Suprapubic skin (tissue), 4 donors: ENCODE results near the gene USP54. TPM values are rescaled to one million over a fixed set of nuclear protein-coding genes. Genes with fewer than 3 reads are reported as not detected.

ENCODE experiments used
- DNase-seq, 2 donors: peaks; one replicate each; pipeline ENCODE4 v3.0.0-alpha.2; 2019; ENCODE audit warnings: low spot score in 2 of 2
- H3K27ac ChIP-seq: fragments of 200-600 bp; sonication (generic); one replicate; pipeline ENCODE4 v1.5.1; 2019
- H3K27me3 ChIP-seq: fragments of 200-600 bp; sonication (generic); one replicate; pipeline ENCODE4 v1.5.1; 2019
- H3K36me3 ChIP-seq: fragments of 200-600 bp; sonication (generic); one replicate; pipeline ENCODE4 v1.5.1; 2019
- H3K4me1 ChIP-seq: fragments of 200-600 bp; sonication (generic); one replicate; pipeline ENCODE4 v1.5.1; 2019
- H3K4me3 ChIP-seq: fragments of 200-600 bp; sonication (generic); one replicate; pipeline ENCODE4 v1.5.1; 2019; ENCODE audit warnings: mild to moderate bottlenecking
- H3K9me3 ChIP-seq: fragments of 200-600 bp; sonication (generic); one replicate; pipeline ENCODE4 v1.5.1; 2019
- EP300 ChIP-seq: sonication (generic); formaldehyde crosslinking; IDR thresholded peaks from one replicate; pipeline ENCODE4 v1.6.1; 2017; ENCODE audit warnings: antibody characterized with exemption
- POLR2A ChIP-seq, 2 donors: fragments of 450-650 bp; IDR thresholded peaks; one replicate each; pipeline ENCODE4 v1.6.1; 2017; ENCODE audit warnings: antibody characterized with exemption in 2 of 2, mild to moderate bottlenecking in 2 of 2, moderate library complexity in 2 of 2
- POLR2AphosphoS5 ChIP-seq, 3 donors: sonication (generic); formaldehyde crosslinking; IDR thresholded peaks; one replicate each; pipeline ENCODE4 v1.6.1; 2017; ENCODE audit warnings: antibody characterized with exemption in 3 of 3
- WGBS: methylation state at CpG from one replicate; pipeline ENCODE4 v1.1.5; 2018; 5-methylcytosine and 5-hydroxymethylcytosine counted together
- total RNA-seq, 4 donors: library from RNA; depleted of rRNA; stranded (reverse); fragments of >200 nt; gene quantifications; one replicate each; pipeline ENCODE4 v1.1.0, GENCODE V29; 2016
- TF ChIP-seq, protein P1 (sequence below), 2 donors: fragments of 200-600 bp in 1 of 2; fragments of 450-650 bp in 1 of 2; sonication (generic) in 1 of 2; IDR thresholded peaks; one replicate each; pipeline ENCODE4 v1.5.1; 2016 to 2019; ENCODE audit warnings: antibody characterized with exemption in 2 of 2, mild to moderate bottlenecking in 1 of 2, moderate library complexity in 1 of 2

The USP54 gene
- total RNA-seq, 4 donors from 2014 or later: 52.2 to 110 (median 79.5) TPM

DNA sequence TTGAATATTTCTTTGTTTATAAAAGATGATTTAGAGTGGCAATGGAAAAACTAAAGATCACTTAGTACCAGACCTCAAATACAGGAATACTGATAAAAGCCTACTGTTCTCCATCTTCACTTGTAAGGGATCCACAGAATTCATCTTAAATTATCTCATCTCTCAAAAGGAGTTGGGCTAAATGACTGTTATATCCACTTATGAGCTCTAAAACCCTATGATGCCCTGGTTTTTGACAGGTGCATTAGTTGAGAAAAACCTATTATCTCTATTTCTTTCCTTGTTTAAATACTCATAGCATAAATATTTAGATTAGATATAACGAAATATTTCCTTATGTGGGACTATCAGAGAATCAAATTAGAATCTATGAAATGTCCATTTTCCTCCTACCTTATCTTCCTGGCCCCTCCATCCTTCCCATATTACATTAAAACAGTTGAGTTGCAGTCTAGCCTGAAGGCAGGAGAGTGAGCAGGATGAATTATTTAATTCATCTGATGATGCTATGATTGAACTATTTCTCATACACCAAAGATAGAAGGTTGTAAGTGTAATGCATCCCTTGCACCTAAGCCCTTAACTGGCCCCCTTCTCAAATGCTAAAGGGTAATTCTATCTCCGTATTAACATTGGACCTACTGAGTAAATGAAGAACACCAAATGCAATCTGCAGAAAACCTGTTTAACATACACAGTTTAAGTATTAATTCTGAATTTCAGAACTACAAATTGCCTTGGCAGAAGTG lies 125.0 kb downstream of the USP54 start:
- no peaks in the 10 kb centered on the region for H3K27me3 ChIP-seq
- peaks cover 2% of the 10 kb centered on the region for H3K4me1 ChIP-seq
- H3K4me3 ChIP-seq: no peak overlapping the region
- H3K36me3 ChIP-seq: peaks cover 58% of the 10 kb centered on the region
- DNase-seq: no peak
- no peak overlapping the region for H3K27ac ChIP-seq
- H3K9me3 ChIP-seq: no peaks in the 10 kb centered on the region
- WGBS: 90% methylated on average over 2 of the region's 2 CpGs
- TF ChIP-seq POLR2AphosphoS5 (IDR thresholded peaks at IDR 0.05) (no peak), EP300 (no peak), POLR2A (IDR thresholded peaks at IDR 0.05) (no peak)
- TF ChIP-seq, protein P1, sequence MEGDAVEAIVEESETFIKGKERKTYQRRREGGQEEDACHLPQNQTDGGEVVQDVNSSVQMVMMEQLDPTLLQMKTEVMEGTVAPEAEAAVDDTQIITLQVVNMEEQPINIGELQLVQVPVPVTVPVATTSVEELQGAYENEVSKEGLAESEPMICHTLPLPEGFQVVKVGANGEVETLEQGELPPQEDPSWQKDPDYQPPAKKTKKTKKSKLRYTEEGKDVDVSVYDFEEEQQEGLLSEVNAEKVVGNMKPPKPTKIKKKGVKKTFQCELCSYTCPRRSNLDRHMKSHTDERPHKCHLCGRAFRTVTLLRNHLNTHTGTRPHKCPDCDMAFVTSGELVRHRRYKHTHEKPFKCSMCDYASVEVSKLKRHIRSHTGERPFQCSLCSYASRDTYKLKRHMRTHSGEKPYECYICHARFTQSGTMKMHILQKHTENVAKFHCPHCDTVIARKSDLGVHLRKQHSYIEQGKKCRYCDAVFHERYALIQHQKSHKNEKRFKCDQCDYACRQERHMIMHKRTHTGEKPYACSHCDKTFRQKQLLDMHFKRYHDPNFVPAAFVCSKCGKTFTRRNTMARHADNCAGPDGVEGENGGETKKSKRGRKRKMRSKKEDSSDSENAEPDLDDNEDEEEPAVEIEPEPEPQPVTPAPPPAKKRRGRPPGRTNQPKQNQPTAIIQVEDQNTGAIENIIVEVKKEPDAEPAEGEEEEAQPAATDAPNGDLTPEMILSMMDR (IDR thresholded peaks at IDR 0.05): no peak

DNA sequence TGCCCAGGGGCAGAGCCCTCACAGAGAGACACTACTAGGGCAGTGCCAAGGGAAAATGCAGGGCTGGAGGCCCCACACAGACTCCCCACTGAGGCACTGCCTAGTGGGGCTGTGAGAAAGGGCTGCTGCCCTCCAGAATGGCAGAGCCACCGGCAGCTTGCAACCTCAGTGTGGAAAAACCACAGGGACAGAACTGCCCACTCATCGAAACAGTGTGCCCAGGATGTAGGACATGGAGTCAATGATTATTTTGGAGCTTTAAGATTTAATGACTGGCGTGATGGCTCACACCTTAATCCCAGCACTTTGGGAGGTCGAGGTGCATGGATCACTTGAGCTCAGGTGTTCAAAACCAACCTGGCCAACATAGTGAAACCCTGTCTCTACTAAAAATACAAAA lies 130.2 kb downstream of the USP54 start:
- Histone ChIP-seq H3K36me3 (peaks cover 28% of the 10 kb centered on the region), H3K4me1 (no peaks in the 10 kb centered on the region), H3K27ac (no peak overlapping the region), H3K27me3 (no peaks in the 10 kb centered on the region), H3K9me3 (no peaks in the 10 kb centered on the region), H3K4me3 (no peak overlapping the region)
- TF ChIP-seq POLR2AphosphoS5 (IDR thresholded peaks at IDR 0.05) (no peak), POLR2A (IDR thresholded peaks at IDR 0.05) (no peak), EP300 (no peak)
- TF ChIP-seq, protein P1 (IDR thresholded peaks at IDR 0.05): no peak
- WGBS: 97% methylated on average over 4 of the region's 4 CpGs
- DNase-seq: no peak

DNA sequence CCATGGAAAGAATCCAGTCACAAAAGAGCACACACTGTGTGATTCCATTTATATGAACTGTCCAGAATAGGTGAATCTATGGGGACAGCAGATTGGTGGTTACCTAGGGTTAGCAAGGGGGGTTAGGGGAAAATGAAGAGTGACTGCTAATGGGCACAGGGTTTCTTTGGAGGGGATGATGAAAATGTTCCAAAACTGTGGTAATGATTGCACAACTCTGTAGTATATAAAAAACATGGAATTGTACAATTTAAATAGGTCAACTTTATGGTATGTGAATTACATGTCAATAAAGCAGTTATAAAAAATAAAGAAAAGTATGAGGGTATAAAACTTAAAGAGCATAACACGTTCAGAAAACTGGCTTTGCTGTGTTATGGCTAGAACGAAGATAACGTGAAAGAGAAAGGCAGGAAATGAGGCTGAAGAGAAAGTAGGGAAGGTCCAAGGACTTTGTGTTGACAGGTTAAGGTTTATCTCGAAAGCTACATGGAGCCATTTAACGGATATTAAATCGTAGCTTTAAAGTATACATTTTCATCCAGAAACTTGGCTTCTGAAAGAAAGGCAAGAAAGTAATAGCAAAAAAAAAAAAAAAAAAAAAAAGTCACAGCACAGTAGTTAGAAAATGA lies 131.3 kb downstream of the USP54 start:
- no peak overlapping the region for H3K4me3 ChIP-seq
- no peak for DNase-seq
- H3K27me3 ChIP-seq: no peaks in the 10 kb centered on the region
- H3K9me3 ChIP-seq: no peaks in the 10 kb centered on the region
- TF ChIP-seq POLR2AphosphoS5 (IDR thresholded peaks at IDR 0.05): no peak
- no peak for TF ChIP-seq EP300
- peaks cover 20% of the 10 kb centered on the region for H3K36me3 ChIP-seq
- H3K27ac ChIP-seq: no peak overlapping the region
- WGBS: 92% methylated on average over 6 of the region's 6 CpGs
- H3K4me1 ChIP-seq: no peaks in the 10 kb centered on the region

DNA sequence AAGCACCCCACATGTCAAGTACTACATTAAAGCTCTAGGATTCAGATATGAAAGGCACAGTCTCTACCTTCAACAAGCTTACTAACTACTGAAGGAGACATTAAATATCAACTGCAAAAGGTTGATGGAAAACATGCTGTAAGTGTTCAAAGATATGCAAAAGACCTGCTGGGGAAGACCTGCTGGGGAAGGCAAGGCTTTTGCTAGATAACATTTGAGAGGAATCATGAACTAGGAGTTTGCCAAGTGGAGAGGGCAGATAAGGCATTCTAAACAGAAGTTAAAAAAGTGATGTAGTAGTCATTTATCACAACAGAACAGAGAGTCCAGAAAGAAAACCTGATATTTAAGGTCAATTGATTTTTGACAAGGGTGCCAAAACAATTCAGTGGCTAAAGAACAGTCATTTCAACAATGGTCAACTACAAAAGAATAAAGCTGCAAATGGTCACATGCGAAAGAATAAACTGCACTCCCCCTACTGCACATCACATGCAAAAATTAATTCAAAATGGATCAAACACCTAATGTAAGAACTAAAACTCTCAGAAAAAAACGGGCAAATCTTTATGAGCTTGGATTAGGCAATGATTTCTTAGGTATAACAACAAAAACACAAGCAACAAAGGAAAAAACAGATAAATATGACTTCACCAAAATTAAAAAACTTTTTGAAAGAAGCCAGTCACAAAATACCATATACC lies 134.8 kb downstream of the USP54 start:
- TF ChIP-seq, protein P1 (IDR thresholded peaks at IDR 0.05): no peak
- TF ChIP-seq EP300: no peak
- no peak for TF ChIP-seq POLR2A (IDR thresholded peaks at IDR 0.05)
- TF ChIP-seq POLR2AphosphoS5 (IDR thresholded peaks at IDR 0.05): no peak
- H3K27ac ChIP-seq: no peak overlapping the region
- no peaks in the 10 kb centered on the region for H3K4me1 ChIP-seq
- no peaks in the 10 kb centered on the region for H3K9me3 ChIP-seq
- H3K27me3 ChIP-seq: no peaks in the 10 kb centered on the region
- WGBS: 91% methylated on average over 2 of the region's 2 CpGs
- H3K4me3 ChIP-seq: no peak overlapping the region
- no peak for DNase-seq
- peaks cover 33% of the 10 kb centered on the region for H3K36me3 ChIP-seq

DNA sequence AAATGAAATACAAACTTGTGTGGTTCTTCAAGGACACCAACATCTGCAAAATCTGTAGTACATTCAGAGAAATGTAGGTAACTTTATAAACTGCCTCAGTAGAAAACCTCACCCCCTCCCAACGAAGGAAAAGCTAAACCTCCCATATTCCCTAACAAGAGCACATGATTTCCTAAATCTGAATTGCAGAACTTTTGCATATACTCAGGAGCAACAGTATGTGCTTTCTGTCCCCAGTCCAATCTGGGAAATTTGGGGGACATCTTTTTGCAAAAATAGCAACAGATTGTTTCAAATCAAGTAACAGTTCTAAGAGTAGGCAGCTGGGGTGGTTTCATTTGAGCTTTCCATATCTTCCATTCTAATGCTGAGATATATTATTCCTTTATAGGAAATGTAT lies 142.0 kb downstream of the USP54 start:
- H3K27me3 ChIP-seq: no peaks in the 10 kb centered on the region
- H3K27ac ChIP-seq: no peak overlapping the region
- H3K4me1 ChIP-seq: no peaks in the 10 kb centered on the region
- no peak for DNase-seq
- H3K4me3 ChIP-seq: no peak overlapping the region
- no peaks in the 10 kb centered on the region for H3K9me3 ChIP-seq
- TF ChIP-seq, protein P1 (IDR thresholded peaks at IDR 0.05): no peak
- TF ChIP-seq EP300 (no peak), POLR2A (IDR thresholded peaks at IDR 0.05) (no peak), POLR2AphosphoS5 (IDR thresholded peaks at IDR 0.05) (no peak)
- WGBS: 85% methylated on average over 1 of the region's 1 CpG
- peaks cover 49% of the 10 kb centered on the region for H3K36me3 ChIP-seq
